Islet precursor cell (in vitro differentiated cells): ENCODE measurements around the gene PERCC1.

Experiments
- DNase-seq: peaks from one replicate; pipeline ENCODE4 v3.0.0-alpha.2; 2018

The PERCC1 gene

GRCh38 chr16:1413684-1414531, 17.0 kb upstream of the PERCC1 start:
- peak; percentile 79 for DNase-seq

GRCh38 chr16:1414532-1415260, 16.2 kb upstream of the PERCC1 start, which contains the start of gene UNKL:
Gene UNKL (minus strand): TSS chr16:1414704. CDS start chr16:1414691, 13 bp downstream.
- DNase-seq: peak; percentile 86

- DNase-seq: no peak
Observed at GRCh38 chr16:1416521-1416941, 14.3 kb upstream of the PERCC1 start.

- no peak for DNase-seq
Observed at GRCh38 chr16:1420111-1420539, 10.8 kb upstream of the PERCC1 start.

GRCh38 chr16:1422076-1422475, 8.8 kb upstream of the PERCC1 start:
- no peak for DNase-seq

GRCh38 chr16:1424028-1424427, 6.8 kb upstream of the PERCC1 start:
- no peak for DNase-seq

- DNase-seq: no peak
Observed at GRCh38 chr16:1425616-1426370, 5.1 kb upstream of the PERCC1 start.

GRCh38 chr16:1426734-1427471, 4.0 kb upstream of the PERCC1 start:
- DNase-seq: no peak

GRCh38 chr16:1427473-1428461, 3.1 kb upstream of the PERCC1 start:
- no peak for DNase-seq

- no peak for DNase-seq
Observed at GRCh38 chr16:1428511-1428910, 2.4 kb upstream of the PERCC1 start.

GRCh38 chr16:1429012-1429411, 1.9 kb upstream of the PERCC1 start:
- no peak for DNase-seq

- DNase-seq: no peak
Observed at GRCh38 chr16:1429631-1430030, 1.2 kb upstream of the PERCC1 start.

- DNase-seq: no peak
Observed at GRCh38 chr16:1430214-1430758, 592 bp upstream of the PERCC1 start.

- no peak for DNase-seq
Observed at GRCh38 chr16:1431497-1432270, 806 bp downstream of the PERCC1 start.

- DNase-seq: no peak
Observed at GRCh38 chr16:1432388-1433262, 1.7 kb downstream of the PERCC1 start.

- DNase-seq: no peak
Observed at GRCh38 chr16:1433263-1433560, 2.3 kb downstream of the PERCC1 start.

GRCh38 chr16:1433756-1434155, 2.9 kb downstream of the PERCC1 start:
- no peak for DNase-seq

GRCh38 chr16:1434644-1435592, 4.0 kb downstream of the PERCC1 start:
- no peak for DNase-seq
